ENCODE data around the gene UBA5.

- TF ChIP-seq ZNF324 (tag by site-specific recombination; IDR thresholded peaks at IDR 0.05) (no peak), ZNF121 (tag by site-specific recombination; IDR thresholded peaks at IDR 0.05) (no peak), CTCF (tag by site-specific recombination; IDR thresholded peaks at IDR 0.05) (no peak), YY1 (tag by site-specific recombination; IDR thresholded peaks at IDR 0.05) (no peak), ZNF274 (IDR thresholded peaks at IDR 0.05; ENCODE audit: low read length) (no peak), ZNF274 (tag by site-specific recombination; IDR thresholded peaks at IDR 0.05; ENCODE audit: borderline replicate concordance) (no peak), ZNF530 (tag by site-specific recombination; IDR thresholded peaks at IDR 0.05; ENCODE audit: low read depth) (no peak), ZNF302 (tag by site-specific recombination; IDR thresholded peaks at IDR 0.05; ENCODE audit: low read depth) (no peak), REST (tag by site-specific recombination; IDR thresholded peaks at IDR 0.05) (no peak), ZNF16 (tag by site-specific recombination; IDR thresholded peaks at IDR 0.05; ENCODE audit: low read depth) (no peak), ATF2 (tag by site-specific recombination; IDR thresholded peaks at IDR 0.05; ENCODE audit: low read depth) (no peak)
- TF ChIP-seq, protein P1, sequence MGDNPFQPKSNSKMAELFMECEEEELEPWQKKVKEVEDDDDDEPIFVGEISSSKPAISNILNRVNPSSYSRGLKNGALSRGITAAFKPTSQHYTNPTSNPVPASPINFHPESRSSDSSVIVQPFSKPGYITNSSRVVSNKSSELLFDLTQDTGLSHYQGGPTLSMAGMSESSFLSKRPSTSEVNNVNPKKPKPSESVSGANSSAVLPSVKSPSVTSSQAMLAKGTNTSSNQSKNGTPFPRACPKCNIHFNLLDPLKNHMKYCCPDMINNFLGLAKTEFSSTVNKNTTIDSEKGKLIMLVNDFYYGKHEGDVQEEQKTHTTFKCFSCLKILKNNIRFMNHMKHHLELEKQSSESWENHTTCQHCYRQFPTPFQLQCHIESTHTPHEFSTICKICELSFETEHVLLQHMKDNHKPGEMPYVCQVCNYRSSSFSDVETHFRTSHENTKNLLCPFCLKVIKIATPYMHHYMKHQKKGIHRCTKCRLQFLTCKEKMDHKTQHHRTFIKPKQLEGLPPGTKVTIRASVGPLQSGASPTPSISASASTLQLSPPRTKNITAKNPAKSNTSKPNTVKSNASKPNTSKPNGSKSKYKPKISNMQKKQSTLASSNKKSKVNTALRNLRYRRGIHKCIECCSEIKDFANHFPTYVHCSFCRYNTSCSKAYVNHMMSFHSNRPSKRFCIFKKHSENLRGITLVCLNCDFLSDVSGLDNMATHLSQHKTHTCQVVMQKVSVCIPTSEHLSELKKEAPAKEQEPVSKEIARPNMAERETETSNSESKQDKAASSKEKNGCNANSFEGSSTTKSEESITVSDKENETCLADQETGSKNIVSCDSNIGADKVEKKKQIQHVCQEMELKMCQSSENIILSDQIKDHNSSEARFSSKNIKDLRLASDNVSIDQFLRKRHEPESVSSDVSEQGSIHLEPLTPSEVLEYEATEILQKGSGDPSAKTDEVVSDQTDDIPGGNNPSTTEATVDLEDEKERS (tag by site-specific recombination; IDR thresholded peaks at IDR 0.05) = no peak
These were observed 21.4 kb upstream of the UBA5 start for GRCh38 chr3:132638706-132639105.

Measured in HEK293 (cell line).